CD4-positive, alpha-beta T cell treated with Interleukin-4 for 1 hour (primary cell): ENCODE results near the gene IRAK1.

ENCODE experiments used
- DNase-seq, 2 donors: peaks; one replicate each; pipeline ENCODE4 v3.0.0-alpha.2; 2020 to 2022

Gene IRAK1

DNA sequence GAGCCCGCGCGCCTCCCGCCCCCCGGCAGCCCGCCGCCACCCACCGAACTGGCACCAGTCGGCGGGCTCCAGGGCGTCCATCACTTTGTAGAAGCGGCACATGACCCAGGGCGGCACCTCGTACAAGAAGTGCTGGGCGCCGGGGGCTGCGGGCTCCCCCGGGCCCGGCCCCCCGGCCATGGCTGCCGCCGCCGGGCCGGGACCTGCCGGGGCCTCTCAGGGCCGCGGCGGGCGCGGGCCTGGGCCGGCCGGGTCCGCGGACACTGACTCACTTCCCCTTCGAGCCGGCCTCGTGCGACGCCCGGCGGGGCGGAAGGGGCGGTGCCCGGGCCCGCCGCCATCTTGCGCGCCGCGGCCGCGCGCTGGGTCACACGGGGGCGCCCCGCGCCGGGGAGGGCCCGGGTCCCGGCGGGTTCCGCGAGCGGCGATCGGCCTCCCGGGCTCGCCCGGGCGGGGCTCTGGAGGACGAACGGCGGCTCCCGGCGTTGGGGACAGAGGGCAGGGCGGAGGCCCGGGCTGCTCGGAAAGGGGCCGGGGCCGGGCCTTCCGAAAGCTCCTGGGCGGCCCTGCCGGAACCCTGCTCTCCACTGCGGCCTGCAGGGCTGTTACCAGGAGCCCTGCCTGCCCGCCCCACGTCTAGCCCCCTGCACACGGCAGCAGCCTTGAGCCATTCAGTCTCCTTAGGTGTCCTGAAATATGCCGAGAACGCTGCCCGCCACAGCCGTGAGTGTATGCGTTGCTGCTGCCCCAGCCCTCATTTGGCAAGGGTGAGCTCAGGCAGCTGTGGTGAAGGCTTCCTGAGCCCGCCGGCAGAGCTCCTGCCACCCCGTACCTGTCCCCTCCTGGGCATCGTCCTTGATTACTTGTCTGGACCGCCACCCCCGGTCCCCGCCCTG, at the start of gene IRAK1:
TSS of gene IRAK1 (minus strand) at position 270 of the 896 bp plus-strand sequence. CDS start at position 180, 90 bp downstream.
- peak; percentile 42 to 50 for DNase-seq

DNA sequence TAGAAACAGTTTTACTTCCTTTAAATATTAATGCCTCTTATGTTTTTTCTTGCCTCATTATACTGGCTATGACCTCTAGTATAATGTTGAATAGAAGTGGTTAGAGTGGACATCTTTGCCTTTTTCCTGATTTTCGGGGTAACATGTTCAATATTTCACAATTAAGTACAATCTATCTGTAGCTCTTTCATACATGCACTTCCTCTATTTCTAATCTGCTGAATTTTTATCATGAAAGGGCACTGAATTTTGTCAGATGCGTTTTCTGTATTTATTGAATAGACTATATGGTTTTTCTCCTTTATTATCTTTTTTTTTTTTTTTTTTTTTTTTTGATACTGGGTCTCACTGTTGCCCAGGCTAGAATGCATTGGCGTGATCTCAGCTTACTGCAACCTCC, 48.9 kb upstream of the IRAK1 start:
- DNase-seq = no peak

- no peak for DNase-seq
Observed at GRCh38 chrX:154064637-154065435, 45.1 kb upstream of the IRAK1 start.

DNA sequence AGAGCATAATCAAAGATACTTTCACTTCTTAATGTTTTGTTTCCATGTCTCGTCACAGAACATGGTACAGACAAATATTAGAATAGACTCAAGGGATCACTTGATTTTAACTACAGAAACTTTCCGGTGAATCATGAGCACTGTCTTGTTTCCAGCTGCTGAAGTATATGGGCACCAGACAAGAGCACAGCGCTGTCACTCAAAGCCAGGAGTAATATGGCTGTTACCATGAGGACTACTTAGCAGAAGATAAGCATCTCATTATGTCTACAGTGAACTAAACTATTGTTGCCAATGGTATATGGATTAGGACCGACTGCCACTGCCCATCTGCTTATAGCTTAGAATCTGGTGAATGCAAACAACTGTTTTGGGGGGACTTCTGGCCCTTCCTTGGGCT, 43.5 kb upstream of the IRAK1 start:
- DNase-seq = no peak

DNA sequence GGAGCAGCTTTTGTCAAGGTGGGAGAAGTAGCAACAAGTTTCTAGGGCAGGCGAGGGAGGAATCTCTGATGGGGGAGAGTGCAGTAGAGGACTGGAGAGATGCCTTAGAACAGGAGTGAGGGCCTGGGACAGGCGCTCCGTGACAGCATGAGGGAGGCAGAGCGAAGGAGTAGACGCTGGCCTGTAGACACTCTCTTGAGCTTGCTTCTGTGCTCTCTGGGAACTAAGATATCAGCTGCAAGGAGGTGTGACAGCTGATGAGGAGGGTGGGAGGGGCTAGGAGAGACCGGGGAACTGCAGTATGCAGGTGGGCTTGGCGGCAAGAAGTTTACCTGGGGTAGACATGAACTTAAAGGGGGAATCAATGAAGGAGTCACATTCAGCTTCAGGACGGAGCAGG, 42.1 kb upstream of the IRAK1 start:
- no peak for DNase-seq

DNA sequence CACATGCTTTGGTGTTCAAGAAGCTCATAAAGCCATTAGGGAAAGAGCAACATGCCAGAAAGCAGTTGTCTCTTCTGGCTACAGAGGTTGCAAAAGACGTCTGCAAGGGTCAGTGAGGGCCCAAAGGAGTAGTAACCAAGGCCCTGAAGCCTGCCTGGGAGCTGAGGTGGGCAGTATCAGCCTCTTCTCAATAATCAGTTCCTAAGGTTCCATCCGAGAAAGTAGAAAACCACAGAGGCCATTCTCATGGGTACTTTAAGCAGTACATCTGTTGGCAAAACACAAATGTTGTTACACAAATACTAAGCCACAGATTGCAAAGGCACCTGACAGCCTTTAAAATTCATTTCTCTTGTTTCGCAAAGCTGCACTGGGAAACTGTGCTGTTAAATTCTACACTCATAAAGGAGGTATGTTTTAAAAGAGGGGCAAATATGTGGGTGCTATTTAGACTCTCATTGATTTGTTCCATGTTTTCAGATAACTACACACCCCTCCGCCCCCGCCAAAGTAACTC, 40.1 kb upstream of the IRAK1 start:
- DNase-seq = no peak

DNA sequence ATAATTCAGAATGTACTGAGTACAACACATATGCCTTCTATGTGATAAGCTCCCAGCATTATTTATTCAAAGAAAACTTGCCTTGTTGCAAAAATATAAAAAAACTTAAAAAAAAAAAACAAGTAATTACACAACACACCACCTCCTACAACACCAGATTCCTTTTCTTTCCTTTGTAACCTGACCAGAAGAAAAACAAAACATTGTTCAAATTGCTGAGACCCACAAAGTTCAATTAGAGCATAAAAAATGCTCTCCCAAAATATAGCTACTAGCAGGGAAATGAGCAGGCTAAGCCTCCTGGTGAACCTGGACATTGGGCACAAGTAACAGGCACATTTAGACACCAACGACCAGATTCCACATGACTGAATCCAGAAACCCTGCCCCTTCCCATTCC, 39.5 kb upstream of the IRAK1 start:
- DNase-seq = no peak

GRCh38 chrX:154058214-154058997, 38.7 kb upstream of the IRAK1 start:
- no peak for DNase-seq

DNA sequence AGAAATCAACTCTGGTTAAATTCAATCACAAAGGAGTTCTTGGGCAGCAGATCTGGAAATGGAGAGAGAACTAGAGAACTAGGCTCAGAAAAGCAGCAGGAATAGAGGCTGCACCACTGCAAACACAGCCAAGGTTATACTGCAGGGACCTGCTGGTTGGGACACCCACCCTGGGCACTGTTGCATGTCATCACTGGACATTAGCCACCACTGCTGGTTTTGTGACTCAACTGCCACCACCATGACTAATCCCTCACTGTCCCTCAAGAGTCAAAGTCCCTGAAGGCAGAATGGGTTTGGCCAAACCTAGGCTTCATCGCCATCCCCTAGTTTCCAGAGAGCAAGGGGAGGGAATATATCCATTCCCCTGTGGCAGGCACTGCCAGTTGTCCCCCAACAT, 38.1 kb upstream of the IRAK1 start:
- DNase-seq = no peak

DNA sequence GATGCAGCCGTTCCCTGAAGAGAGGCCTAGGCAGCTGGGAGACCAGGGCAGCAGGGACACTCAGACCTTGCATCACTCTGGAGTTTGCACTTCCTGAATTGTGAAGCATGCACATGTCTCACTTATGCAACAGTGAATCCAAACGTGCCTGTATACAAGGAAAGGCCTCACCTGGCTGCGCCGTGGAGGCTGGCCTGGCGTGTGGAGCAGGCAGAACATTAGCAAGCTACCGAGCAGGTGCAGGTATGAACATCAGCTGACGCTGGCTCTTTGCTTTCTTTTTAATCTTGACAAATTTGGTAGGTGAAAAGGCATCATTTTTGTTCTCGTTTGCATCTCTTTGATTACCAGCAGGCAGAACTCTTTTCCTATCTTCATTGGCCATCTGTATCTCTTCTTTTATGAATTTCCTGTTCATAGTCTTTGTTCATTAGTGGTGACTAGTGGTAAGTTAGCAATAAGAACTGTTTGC, 37.1 kb upstream of the IRAK1 start:
- peak; percentile 19 to 22 for DNase-seq

- peak; percentile 65 to 72 for DNase-seq
Observed at GRCh38 chrX:154051201-154051810, 31.6 kb upstream of the IRAK1 start.

- DNase-seq = no peak
Observed at GRCh38 chrX:154050113-154050495, 30.4 kb upstream of the IRAK1 start.

DNA sequence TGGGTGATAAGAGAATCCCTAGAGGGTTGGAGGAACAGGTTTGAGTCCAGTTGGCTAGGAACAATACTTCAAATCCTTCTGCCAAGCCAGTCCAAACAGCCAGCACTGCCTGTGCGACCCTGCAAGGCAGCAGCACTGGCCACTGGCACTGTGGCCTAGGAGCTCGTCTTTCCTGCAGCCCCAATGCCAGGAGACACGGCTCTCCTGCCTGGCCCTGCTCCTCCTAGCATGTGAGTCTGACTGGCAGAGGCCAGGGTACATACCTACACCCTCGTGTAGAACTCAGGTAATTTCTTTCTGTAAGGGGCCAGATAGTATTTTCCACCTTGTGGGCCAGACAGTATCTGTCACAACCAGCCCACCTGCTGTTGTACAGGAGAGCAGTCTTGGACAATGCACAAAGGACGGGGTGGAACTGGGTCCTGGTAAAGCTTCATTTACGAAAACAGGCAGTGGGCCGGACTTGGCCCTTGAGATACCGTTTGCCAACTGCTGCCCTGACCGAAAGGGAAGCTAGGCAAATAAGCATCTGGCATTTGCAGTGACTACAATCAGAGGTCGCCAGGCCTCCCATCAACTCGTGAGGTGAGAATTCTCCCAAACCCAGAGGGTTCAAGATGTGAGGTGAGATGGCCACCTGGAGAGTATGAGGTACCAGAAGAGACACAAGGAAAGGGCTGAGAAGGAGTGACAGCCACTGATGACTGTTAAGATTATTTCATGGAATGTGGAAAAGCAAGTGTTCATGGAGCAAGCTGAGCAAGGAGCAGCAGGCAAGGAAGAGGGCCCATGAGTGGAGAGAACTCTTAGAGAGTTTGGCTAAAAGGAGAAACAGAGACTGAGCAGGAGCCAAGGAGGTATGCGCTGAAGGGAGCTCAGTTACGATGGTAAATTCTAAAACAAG, 29.8 kb upstream of the IRAK1 start:
- no peak for DNase-seq

DNA sequence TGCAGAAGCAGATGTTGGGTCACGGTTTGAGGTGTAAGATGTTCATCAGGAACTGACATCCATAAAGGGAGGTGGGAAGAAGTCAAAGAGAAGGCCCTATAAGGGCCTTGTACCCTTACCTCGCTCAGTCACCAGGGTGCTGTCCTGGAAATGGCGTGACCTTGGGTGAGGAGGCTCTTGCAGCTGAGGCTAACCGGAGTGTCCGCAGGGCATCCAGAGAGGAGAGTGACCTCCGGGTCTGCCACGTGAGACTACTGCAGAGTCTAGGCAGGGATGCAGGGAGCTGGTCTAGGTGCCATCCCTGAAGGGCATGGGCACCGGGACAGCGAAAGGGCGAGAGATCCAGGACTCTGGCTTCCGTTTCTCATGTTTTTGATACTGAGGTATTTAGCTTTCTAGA, 28.7 kb upstream of the IRAK1 start:
- no peak for DNase-seq

GRCh38 chrX:154046940-154047610, 27.4 kb upstream of the IRAK1 start:
- DNase-seq = no peak

- no peak for DNase-seq
Observed at GRCh38 chrX:154046031-154046781, 26.5 kb upstream of the IRAK1 start.

DNA sequence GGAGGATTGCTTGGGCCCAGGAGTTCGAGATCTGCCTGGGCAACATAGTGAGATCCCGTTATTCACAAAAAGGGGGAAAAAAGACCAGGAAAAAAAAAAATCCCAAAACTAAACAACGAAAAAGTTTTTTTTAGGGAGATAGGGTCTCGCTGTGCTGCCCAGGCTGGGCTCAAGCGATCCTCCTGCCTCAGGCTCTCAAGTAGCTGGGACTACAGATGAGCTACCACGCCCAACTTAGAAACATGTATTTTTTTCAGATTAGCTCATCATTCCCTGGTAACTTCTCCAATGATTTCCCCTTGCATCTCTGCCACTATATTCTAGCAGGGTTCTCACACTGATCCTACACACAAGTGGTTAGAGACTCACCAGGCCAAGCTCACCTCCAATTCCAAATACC, 24.4 kb upstream of the IRAK1 start:
- no peak for DNase-seq

DNA sequence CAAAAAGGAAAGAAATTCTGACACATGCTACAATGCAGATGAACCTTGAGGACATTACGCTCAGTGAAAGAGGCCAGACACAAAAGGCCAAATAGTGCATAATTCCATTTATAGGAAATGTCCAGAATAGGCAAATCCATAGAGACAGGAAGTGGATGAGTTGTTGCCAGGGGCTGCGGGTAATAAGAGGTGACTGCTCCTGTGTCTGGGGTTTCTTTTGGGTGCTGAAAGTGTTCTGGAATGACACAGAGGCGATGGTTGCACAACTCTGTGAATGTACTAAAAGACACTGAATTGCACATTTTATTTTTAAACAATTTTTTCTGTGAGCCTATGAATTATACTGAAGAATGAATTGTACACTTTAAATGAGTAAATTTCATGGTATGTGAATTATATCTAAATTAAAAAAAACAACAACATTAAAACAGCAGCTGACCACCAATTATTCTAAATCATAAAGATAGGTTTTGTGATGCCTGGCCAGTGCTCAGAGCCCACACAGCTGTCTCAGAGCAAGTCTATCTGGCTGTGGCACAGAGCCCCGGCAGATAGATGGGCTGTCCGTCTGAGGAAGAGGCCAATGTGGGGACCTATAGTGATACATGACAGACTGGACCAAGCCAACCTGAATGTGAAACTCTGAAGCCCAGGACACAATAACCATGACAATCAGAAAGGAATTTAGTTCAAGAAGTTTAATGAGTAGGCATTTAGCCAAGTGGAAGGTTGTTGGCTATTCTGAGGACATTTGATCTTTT, 23.5 kb upstream of the IRAK1 start:
- DNase-seq = peak in 1 of 2 donors; percentile 18

GRCh38 chrX:154040863-154041262, 21.2 kb upstream of the IRAK1 start:
- no peak for DNase-seq
